Vagina (tissue), 2 donors: ENCODE results near the gene MRPL28.

ENCODE experiments used
- CTCF ChIP-seq, 3 experiments: fragments of 450-650 bp in 2 of 3; fragments of 200-600 bp in 1 of 3; sonication (generic) in 1 of 3; IDR thresholded peaks; one replicate each; pipeline ENCODE4 v1.5.1; 2017 to 2019; ENCODE audit warnings: antibody characterized with exemption in 3 of 3, mild to moderate bottlenecking in 2 of 3, moderate library complexity in 2 of 3
- POLR2A ChIP-seq, 2 donors: fragments of 450-650 bp; IDR thresholded peaks; one replicate each; pipeline ENCODE4 v1.6.1; 2017; ENCODE audit warnings: antibody characterized with exemption in 2 of 2, mild to moderate bottlenecking in 2 of 2, moderate library complexity in 2 of 2

DNA sequence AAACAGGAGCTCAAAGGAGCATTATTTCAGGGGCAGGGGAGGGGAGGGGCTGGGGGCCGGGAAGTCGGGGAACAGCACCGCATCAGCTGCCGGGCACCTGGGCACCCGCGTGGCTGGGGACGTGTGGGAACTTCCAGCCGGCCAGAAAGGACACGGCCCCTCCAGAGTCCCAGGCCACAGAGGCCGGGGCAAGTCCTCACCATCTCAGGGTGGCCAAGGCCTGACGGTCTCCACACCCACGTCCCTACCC lies 10.3 kb upstream of the MRPL28 start:
- no peak for TF ChIP-seq CTCF (IDR thresholded peaks at IDR 0.05)
- no peak for TF ChIP-seq POLR2A (IDR thresholded peaks at IDR 0.05)
